Measurements from ENCODE around the gene EXOC3L4. TPM values are rescaled to one million over a fixed set of nuclear protein-coding genes. Genes with fewer than 3 reads are reported as not detected.

EXOC3L4 gene
- total and polyA plus RNA-seq, 2 donors from 2014 or later, result 11.6 to 15.6 TPM

DNA sequence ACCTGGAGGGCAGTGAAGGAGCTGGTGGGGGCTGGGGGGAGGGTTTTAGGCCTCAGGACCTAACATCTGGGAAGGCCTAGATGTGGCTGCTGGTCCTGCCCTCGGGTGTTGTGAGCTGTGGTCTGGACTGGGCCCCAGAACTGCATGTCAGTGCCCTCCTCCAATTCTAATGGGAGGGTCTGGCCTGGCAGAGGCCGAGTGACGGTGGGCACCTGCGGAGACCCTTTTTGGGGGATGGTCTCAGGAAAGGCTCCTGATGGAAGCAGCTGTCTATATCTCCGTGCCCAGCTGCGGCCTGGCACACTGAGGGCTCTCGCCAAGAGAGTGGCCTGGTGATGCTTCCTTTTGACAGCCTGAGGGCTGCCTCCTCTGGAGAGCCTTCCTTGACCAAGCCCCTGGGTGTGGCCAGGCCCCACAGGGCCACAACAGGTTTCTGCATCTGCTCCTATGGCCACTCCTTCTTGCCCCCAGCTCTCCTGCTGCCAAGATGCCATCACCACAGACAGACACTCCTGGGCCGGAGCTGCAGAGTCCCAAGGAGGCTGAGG is 5.3 kb downstream of the EXOC3L4 start:
- peaks cover 0 to 10% (median 0%) of the 10 kb centered on the region in 3 donors for H3K4me1 ChIP-seq (ENCODE audit: control insufficient read depth in 2 of 3, insufficient read depth in 2 of 3, low read depth in 1 of 3, low read length in 3 of 3)
- no peak overlapping the region for H3K9ac ChIP-seq (ENCODE audit: low read length in 3 of 3)
- peaks cover 8% of the 10 kb centered on the region for H3K27me3 ChIP-seq (ENCODE audit: control insufficient read depth, insufficient read depth, low read length)
- no peak for TF ChIP-seq CTCF (IDR thresholded peaks at IDR 0.05; ENCODE audit: borderline replicate concordance, extremely low read depth, insufficient read depth)
- no peak overlapping the region for H3K27ac ChIP-seq (ENCODE audit: low read depth in 2 of 2, low read length in 2 of 2)
- FAIRE-seq, result no peak
- intact Hi-C loops (cut with DNase I), result loop anchor here (10.0 kb wide), 2 partner anchors 75 to 195 kb away; no protein-coding TSS in a partner anchor
- no peaks in the 10 kb centered on the region for H3K36me3 ChIP-seq (ENCODE audit: control insufficient read depth in 2 of 3, insufficient read depth in 3 of 3, low read length in 3 of 3)
- no peaks in the 10 kb centered on the region for H3K9me3 ChIP-seq (ENCODE audit: control insufficient read depth in 2 of 3, insufficient read depth in 1 of 3, low read length in 3 of 3)
- DNase-seq, result peak in 1 of 5 donors; percentile 65
- no peak overlapping the region for H3K4me3 ChIP-seq (ENCODE audit: low read length in 3 of 3)

DNA sequence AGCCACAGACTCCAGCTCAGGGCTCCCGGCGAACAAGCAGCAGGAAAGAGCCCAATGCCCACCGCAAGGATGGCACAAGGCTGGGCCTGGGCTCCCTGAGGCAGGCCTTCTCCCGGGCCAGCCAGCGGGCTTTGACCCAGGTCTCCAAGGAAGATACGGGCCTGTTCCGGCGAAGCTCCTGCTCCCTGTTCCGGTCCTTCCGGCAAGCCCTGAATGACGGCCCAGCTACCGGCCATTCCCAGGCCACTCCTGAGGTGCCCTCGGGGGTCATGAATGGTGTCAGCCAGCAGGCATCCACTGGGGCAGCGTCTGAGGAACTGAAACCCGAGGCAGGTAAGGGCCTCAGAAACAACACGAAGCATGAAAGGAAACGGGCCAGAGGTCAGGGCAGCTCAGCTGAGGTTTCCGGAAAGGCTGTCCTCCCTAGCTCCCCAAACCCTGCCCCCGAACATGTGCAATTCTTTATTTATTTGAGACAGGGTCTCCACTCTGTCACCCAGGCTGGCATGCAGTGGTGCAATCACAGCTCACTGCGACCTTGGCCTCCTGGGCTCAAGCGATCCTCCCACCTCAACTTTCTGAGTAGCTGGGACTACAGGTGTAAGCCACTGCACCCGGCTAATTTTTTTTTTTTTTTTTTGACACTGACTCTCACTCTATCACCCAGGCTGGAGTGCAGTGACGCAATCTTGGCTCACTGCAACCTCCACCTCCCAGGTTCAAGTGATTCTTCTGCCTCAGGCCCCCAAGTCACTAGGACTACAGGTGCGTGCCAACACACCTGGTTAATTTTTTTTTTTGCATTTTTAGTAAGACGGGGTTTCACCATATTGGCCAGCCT is 6.0 kb downstream of the EXOC3L4 start:
- peak in 3 of 5 donors; percentile 57 to 70 (median 59) for DNase-seq
- TF ChIP-seq CTCF (IDR thresholded peaks at IDR 0.05; ENCODE audit: borderline replicate concordance, extremely low read depth, insufficient read depth), result no peak
- Histone ChIP-seq H3K4me3 (ENCODE audit: low read length in 3 of 3) (no peak overlapping the region), H3K9ac (ENCODE audit: low read length in 3 of 3) (no peak overlapping the region), H3K4me1 (ENCODE audit: control insufficient read depth in 2 of 3, insufficient read depth in 2 of 3, low read depth in 1 of 3, low read length in 3 of 3) (peaks cover 0 to 14% (median 0%) of the 10 kb centered on the region in 3 donors), H3K9me3 (ENCODE audit: control insufficient read depth in 2 of 3, insufficient read depth in 1 of 3, low read length in 3 of 3) (no peaks in the 10 kb centered on the region), H3K27me3 (ENCODE audit: control insufficient read depth, insufficient read depth, low read length) (peaks cover 11% of the 10 kb centered on the region), H3K27ac (ENCODE audit: low read depth in 2 of 2, low read length in 2 of 2) (no peak overlapping the region), H3K36me3 (ENCODE audit: control insufficient read depth in 2 of 3, insufficient read depth in 3 of 3, low read length in 3 of 3) (no peaks in the 10 kb centered on the region)
- no peak for FAIRE-seq
- intact Hi-C loops (cut with DNase I), result loop anchor here (10.0 kb wide), 2 partner anchors 74 to 194 kb away; no protein-coding TSS in a partner anchor

GRCh38 chr14:103101257-103101962 is 6.9 kb downstream of the EXOC3L4 start:
- intact Hi-C loops (cut with DNase I), result loop anchor here (10.0 kb wide), 2 partner anchors 73 to 193 kb away; no protein-coding TSS in a partner anchor
- H3K36me3 ChIP-seq (ENCODE audit: control insufficient read depth in 2 of 3, insufficient read depth in 3 of 3, low read length in 3 of 3), result no peaks in the 10 kb centered on the region
- FAIRE-seq (no peak), DNase-seq (peak in 1 of 5 donors; percentile 54)
- peaks cover 11% of the 10 kb centered on the region for H3K27me3 ChIP-seq (ENCODE audit: control insufficient read depth, insufficient read depth, low read length)
- no peaks in the 10 kb centered on the region for H3K9me3 ChIP-seq (ENCODE audit: control insufficient read depth in 2 of 3, insufficient read depth in 1 of 3, low read length in 3 of 3)
- TF ChIP-seq CTCF (IDR thresholded peaks at IDR 0.05; ENCODE audit: borderline replicate concordance, extremely low read depth, insufficient read depth), result no peak
- peaks cover 0 to 14% (median 0%) of the 10 kb centered on the region in 3 donors for H3K4me1 ChIP-seq (ENCODE audit: control insufficient read depth in 2 of 3, insufficient read depth in 2 of 3, low read depth in 1 of 3, low read length in 3 of 3)
- no peak overlapping the region for H3K4me3 ChIP-seq (ENCODE audit: low read length in 3 of 3)
- no peak overlapping the region for H3K9ac ChIP-seq (ENCODE audit: low read length in 3 of 3)
- H3K27ac ChIP-seq (ENCODE audit: low read depth in 2 of 2, low read length in 2 of 2), result no peak overlapping the region
